Left renal pelvis (tissue), 4 donors: ENCODE data around the gene CARD11. TPM values are rescaled to one million over a fixed set of nuclear protein-coding genes. Genes with fewer than 3 reads are reported as not detected.

ENCODE experiments used
- DNase-seq, 4 donors: peaks; one replicate each; pipeline ENCODE4 v3.0.0-alpha.2; 2013; ENCODE audit warnings: low read depth in 4 of 4, low spot score in 3 of 4
- polyA plus RNA-seq, 4 donors: library from polyadenylated mRNA; unstranded; fragments of 120-200 nt; gene quantifications; one replicate each; pipeline ENCODE4 v1.2.1, GENCODE V29; 2013; ENCODE audit not compliant: insufficient read length in 4 of 4

The CARD11 gene
- polyA plus RNA-seq, 4 donors, result 0.96 to 2.6 (median 1.6) TPM

- DNase-seq, result no peak
These were observed 96.4 kb downstream of the CARD11 start for GRCh38 chr7:2947058-2947780.

- no peak for DNase-seq
These were observed 98.5 kb downstream of the CARD11 start for GRCh38 chr7:2945171-2945570.

GRCh38 chr7:2944739-2945138 is 98.9 kb downstream of the CARD11 start:
- DNase-seq, result no peak

- DNase-seq, result no peak
These were observed 99.6 kb downstream of the CARD11 start for GRCh38 chr7:2943851-2944601.

GRCh38 chr7:2941216-2941859 is 102.3 kb downstream of the CARD11 start:
- DNase-seq, result no peak

- DNase-seq, result no peak
These were observed 103.2 kb downstream of the CARD11 start for GRCh38 chr7:2940466-2940865.

- no peak for DNase-seq
These were observed 104.3 kb downstream of the CARD11 start for GRCh38 chr7:2939193-2939885.

- no peak for DNase-seq
These were observed 105.0 kb downstream of the CARD11 start for GRCh38 chr7:2938514-2939192.

- DNase-seq, result no peak
These were observed 105.8 kb downstream of the CARD11 start for GRCh38 chr7:2937701-2938513.

GRCh38 chr7:2936891-2937580 is 106.6 kb downstream of the CARD11 start:
- no peak for DNase-seq

GRCh38 chr7:2936301-2936700 is 107.4 kb downstream of the CARD11 start:
- no peak for DNase-seq

- no peak for DNase-seq
These were observed 108.5 kb downstream of the CARD11 start for GRCh38 chr7:2934984-2935740.

GRCh38 chr7:2934211-2934731 is 109.4 kb downstream of the CARD11 start:
- DNase-seq, result no peak

- no peak for DNase-seq
These were observed 111.0 kb downstream of the CARD11 start for GRCh38 chr7:2932402-2933251.

- no peak for DNase-seq
These were observed 112.6 kb downstream of the CARD11 start for GRCh38 chr7:2931034-2931415.

GRCh38 chr7:2930310-2931033 is 113.2 kb downstream of the CARD11 start:
- DNase-seq, result no peak
